ENCODE data around the gene TUBB. TPM values are rescaled to one million over a fixed set of nuclear protein-coding genes. Genes with fewer than 3 reads are reported as not detected.

Gene TUBB
- total and polyA plus RNA-seq, 9 of the 15 experiments (the other 6 are each of a cell fraction or from before 2014, with no cell fraction given), result 971 to 2,870 (median 1,478) TPM

DNA sequence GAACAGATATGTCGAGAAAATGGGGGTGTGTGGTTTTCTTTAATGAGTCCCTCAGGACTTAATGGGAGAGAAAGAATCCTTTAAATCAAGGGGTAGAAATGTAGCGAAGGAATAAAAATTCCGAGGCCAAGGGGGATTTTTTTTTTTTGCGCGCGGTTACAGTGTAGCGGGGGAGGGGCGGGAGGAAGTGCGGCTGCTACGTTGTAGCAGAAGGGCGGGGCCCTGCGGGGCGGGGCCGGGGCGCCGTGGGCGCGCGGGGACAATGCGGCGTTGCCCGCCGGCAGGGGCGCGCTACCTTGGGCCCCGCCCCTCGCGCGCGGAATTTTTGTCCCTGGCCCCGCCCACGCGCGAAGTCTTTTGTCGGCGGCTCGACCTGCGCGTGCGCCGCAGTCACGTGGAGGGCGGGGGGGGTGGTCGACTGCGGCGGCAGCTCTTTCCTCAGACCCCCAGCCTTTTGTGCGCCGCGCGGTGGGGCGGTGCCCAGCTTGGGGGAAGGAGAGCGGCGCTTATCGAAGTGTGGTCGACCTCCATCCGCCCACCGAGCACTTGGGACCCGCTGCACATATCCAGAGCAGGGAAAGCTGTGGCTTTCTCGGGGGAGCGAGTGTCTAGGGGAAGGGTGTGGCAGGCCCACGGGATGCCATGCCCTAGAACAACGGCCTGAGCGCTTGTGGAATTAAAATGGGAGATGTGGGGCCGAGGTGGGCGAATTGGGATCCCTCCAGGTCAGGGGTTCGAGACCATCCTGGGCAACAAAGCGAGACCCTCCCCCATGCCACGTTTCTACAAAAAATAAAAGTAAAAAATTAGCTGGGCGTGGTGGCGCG is 1.3 kb downstream of the TUBB start (continued):
- TF ChIP-seq ZNF431 (CRISPR knock-in tag; IDR thresholded peaks at IDR 0.05) (no peak; the same call in none of the 2 replicates), PRPF4 (IDR thresholded peaks at IDR 0.05; ENCODE audit: insufficient read depth, low read depth, low read length, poor library complexity, severe bottlenecking) (peak; percentile 45), RCOR1 (IDR thresholded peaks at IDR 0.05; ENCODE audit: borderline replicate concordance in 1 of 2, low read depth in 2 of 2, low read length in 2 of 2) (peak in 1 of 2 experiments; percentile 51; a peak in 1 of 4 replicates), ZNF253 (CRISPR knock-in tag; conservative IDR thresholded peaks at IDR 0.05) (peak; percentile 77), AFF1 (IDR thresholded peaks at IDR 0.05; ENCODE audit: low read depth in 1 of 2, partially characterized antibody in 2 of 2) (peak; percentile 40 to 69), NCOR1 (IDR thresholded peaks at IDR 0.05) (0 out of 2 replicates have a peak, but pooled peaks have one; percentile 8), ZNF507 (tag; conservative IDR thresholded peaks at IDR 0.05) (no peak), EZH2 (IDR thresholded peaks at IDR 0.05; ENCODE audit: borderline replicate concordance, low read depth, low read length) (no peak), PURB (CRISPR knock-in tag; IDR thresholded peaks at IDR 0.05; ENCODE audit: low read depth) (no peak), SRF (CRISPR knock-in tag; IDR thresholded peaks at IDR 0.05) (peak in 1 of 2 experiments; percentile 63; a peak in 1 of 4 replicates), ZBTB33 (CRISPR knock-in tag; IDR thresholded peaks at IDR 0.05) (no peak), ZNF224 (CRISPR knock-in tag; IDR thresholded peaks at IDR 0.05) (no peak; the same call in 1 of the 2 replicates), SRSF1 (IDR thresholded peaks at IDR 0.05; ENCODE audit: low read depth, low read length) (no peak), CC2D1A (IDR thresholded peaks at IDR 0.05) (no peak), SRSF7 (optimal IDR thresholded peaks at IDR 0.05; ENCODE audit: low read depth, low read length) (no peak)
- TF ChIP-seq, protein P1, sequence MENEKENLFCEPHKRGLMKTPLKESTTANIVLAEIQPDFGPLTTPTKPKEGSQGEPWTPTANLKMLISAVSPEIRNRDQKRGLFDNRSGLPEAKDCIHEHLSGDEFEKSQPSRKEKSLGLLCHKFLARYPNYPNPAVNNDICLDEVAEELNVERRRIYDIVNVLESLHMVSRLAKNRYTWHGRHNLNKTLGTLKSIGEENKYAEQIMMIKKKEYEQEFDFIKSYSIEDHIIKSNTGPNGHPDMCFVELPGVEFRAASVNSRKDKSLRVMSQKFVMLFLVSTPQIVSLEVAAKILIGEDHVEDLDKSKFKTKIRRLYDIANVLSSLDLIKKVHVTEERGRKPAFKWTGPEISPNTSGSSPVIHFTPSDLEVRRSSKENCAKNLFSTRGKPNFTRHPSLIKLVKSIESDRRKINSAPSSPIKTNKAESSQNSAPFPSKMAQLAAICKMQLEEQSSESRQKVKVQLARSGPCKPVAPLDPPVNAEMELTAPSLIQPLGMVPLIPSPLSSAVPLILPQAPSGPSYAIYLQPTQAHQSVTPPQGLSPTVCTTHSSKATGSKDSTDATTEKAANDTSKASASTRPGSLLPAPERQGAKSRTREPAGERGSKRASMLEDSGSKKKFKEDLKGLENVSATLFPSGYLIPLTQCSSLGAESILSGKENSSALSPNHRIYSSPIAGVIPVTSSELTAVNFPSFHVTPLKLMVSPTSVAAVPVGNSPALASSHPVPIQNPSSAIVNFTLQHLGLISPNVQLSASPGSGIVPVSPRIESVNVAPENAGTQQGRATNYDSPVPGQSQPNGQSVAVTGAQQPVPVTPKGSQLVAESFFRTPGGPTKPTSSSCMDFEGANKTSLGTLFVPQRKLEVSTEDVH (IDR thresholded peaks at IDR 0.05; ENCODE audit: low read depth, partially characterized antibody), result peak; percentile 66
- TF ChIP-seq, protein P2, sequence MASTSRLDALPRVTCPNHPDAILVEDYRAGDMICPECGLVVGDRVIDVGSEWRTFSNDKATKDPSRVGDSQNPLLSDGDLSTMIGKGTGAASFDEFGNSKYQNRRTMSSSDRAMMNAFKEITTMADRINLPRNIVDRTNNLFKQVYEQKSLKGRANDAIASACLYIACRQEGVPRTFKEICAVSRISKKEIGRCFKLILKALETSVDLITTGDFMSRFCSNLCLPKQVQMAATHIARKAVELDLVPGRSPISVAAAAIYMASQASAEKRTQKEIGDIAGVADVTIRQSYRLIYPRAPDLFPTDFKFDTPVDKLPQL (IDR thresholded peaks at IDR 0.05; ENCODE audit: extremely low read depth, insufficient read length), result no peak

All from K562 (cell line).